CD4-positive, alpha-beta T cell (primary cell): Measurements from ENCODE around the gene PHTF2. TPM values are rescaled to one million over a fixed set of nuclear protein-coding genes. Genes with fewer than 3 reads are reported as not detected.
A peak's percentile ranks its signal among the peaks of the same experiment; 100 is the strongest.

Experiments
- ATAC-seq: fragments of 200-7000 bp; cut with Tn5 transposase; one replicate; pipeline ENCODE4 v1.10.0; 2022; ENCODE audit warnings: mild to moderate bottlenecking; ENCODE audit not compliant: poor library complexity
- CTCF ChIA-PET: fragments of 350-600 bp; sonication (Branson Sonifier 250); formaldehyde crosslinking; loops from one replicate; lab custom pipeline; 2021; ENCODE audit warnings: antibody characterized with exemption, inconsistent platforms; lab: Charles Lee
- POLR2A ChIA-PET: fragments of 350-600 bp; sonication (Branson Sonifier 250); formaldehyde crosslinking; loops from one replicate; lab custom pipeline; 2021; ENCODE audit warnings: antibody characterized with exemption, inconsistent platforms; lab: Charles Lee
- DNase-seq, 14 experiments: peaks; one replicate each; pipeline ENCODE4 v3.0.0-alpha.2; 2013 to 2020; ENCODE audit warnings: mixed read lengths in 2 of 14
- H3K27ac ChIP-seq, 2 donors: one replicate each; pipeline versions ENCODE4 v1.5.1 to v1.7.0; 2013; ENCODE audit warnings: low read length in 2 of 2, low read depth in 1 of 2, mild to moderate bottlenecking in 1 of 2
- H3K27me3 ChIP-seq, 2 experiments: 1 replicate in 1 of 2; 2 replicates in 1 of 2; pipeline versions ENCODE4 v1.6.1 to v1.7.0; 2013; ENCODE audit warnings: low read length in 2 of 2, control low read depth in 1 of 2, mild to moderate bottlenecking in 1 of 2, moderate library complexity in 1 of 2; ENCODE audit not compliant: insufficient read depth in 2 of 2, control insufficient read depth in 1 of 2
- H3K36me3 ChIP-seq: one replicate; pipeline ENCODE4 v1.6.1; 2013; ENCODE audit warnings: low read length, control low read depth; ENCODE audit not compliant: insufficient read depth
- H3K4me1 ChIP-seq: one replicate; pipeline ENCODE4 v1.6.1; 2013; ENCODE audit warnings: low read length, control low read depth; ENCODE audit not compliant: insufficient read depth
- H3K4me3 ChIP-seq: one replicate; pipeline ENCODE4 v1.5.1; 2013; ENCODE audit warnings: mild to moderate bottlenecking, low read length, moderate library complexity
- H3K9me3 ChIP-seq, 2 experiments: 1 replicate in 1 of 2; 2 replicates in 1 of 2; pipeline versions ENCODE4 v1.6.1 to v1.7.0; 2013; ENCODE audit warnings: low read length in 2 of 2, mild to moderate bottlenecking in 2 of 2, control low read depth in 1 of 2, moderate library complexity in 1 of 2; ENCODE audit not compliant: control insufficient read depth in 1 of 2, insufficient read depth in 1 of 2
- H3K27ac Mint-ChIP-seq: one replicate; pipeline ENCODE4 v1.8.0; 2020; ENCODE audit warnings: mixed read lengths
- H3K27me3 Mint-ChIP-seq: one replicate; pipeline ENCODE4 v1.8.0; 2021; ENCODE audit warnings: mixed read lengths
- H3K36me3 Mint-ChIP-seq: one replicate; pipeline ENCODE4 v1.8.0; 2021; ENCODE audit warnings: low read depth, mixed read lengths
- H3K4me1 Mint-ChIP-seq: one replicate; pipeline ENCODE4 v1.8.0; 2021; ENCODE audit warnings: low read depth, mixed read lengths
- H3K4me3 Mint-ChIP-seq: one replicate; pipeline ENCODE4 v1.8.0; 2020; ENCODE audit warnings: mild to moderate bottlenecking, mixed read lengths
- H3K9me3 Mint-ChIP-seq: one replicate; pipeline ENCODE4 v1.8.0; 2020; ENCODE audit warnings: mixed read lengths
- CTCF ChIP-seq: fragments of 200-600 bp; IDR thresholded peaks from one replicate; pipeline ENCODE4 v1.8.0; 2022; ENCODE audit warnings: antibody characterized with exemption, mild to moderate bottlenecking
- intact Hi-C, 2 experiments: fragments of 100-400 bp; cut with DNase I in 1 of 2; cut with micrococcal nuclease in 1 of 2; formaldehyde crosslinking; loops; one replicate each; pipeline versions ENCODE4 v1.15.1 to v1.9.0; 2023 to 2025; cut with DNase I, micrococcal nuclease
- total RNA-seq, 174 experiments: library from RNA in 2 of 174; stranded (reverse) in 2 of 174; gene quantifications; one replicate each; pipeline ENCODE4 v1.2.3 and lab custom pipeline; 2021 to 2026

Gene PHTF2
- total RNA-seq, 2 experiments from 2014 or later: 22.6 to 23.5 TPM

DNA sequence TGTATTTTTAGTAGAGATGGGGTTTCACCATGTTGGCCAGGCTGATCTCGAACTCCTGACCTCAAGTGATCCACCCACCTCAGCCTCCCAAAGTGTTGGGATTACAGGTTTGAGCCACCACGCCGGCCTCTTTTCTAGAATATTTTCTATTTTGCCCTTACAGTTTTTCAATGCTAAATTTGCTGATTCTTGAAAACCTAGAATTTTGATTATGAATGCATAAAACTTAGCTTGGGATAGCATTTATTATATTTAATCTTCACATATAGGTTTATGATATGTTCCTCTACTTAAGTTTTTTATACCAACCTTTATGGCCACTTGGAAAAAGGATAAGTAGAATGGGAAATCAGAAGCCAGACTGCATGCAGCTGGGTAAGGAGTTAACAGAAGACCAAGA, 2.5 kb upstream of the PHTF2 start:
- no peaks in the 10 kb centered on the region for H3K27me3 Mint-ChIP-seq
- DNase-seq (no peak), ATAC-seq (no peak)
- TF ChIP-seq CTCF: no peak
- no peaks in the 10 kb centered on the region for H3K9me3 Mint-ChIP-seq
- peak overlapping the region; percentile 95 for H3K4me3 Mint-ChIP-seq
- H3K9me3 ChIP-seq: no peaks in the 10 kb centered on the region
- peaks cover 5% of the 10 kb centered on the region for H3K36me3 ChIP-seq
- no peak overlapping the region for H3K27ac ChIP-seq
- H3K4me1 ChIP-seq: peaks cover 15% of the 10 kb centered on the region
- POLR2A ChIA-PET: no interaction called here
- H3K4me1 Mint-ChIP-seq: peaks cover 64% of the 10 kb centered on the region
- peak overlapping the region; percentile 87 for H3K27ac Mint-ChIP-seq
- H3K27me3 ChIP-seq: no peaks in the 10 kb centered on the region
- intact Hi-C loops: loop anchor here in 1 of 2 experiments (5.0 to 10.0 kb wide), 4 partner anchors 36 to 259 kb away; partner anchors contain the start of gene PTPN12
- CTCF ChIA-PET: interaction anchor here (1.5 kb wide), 1 partner anchor 145 kb away, joined by 5 read pairs; no protein-coding TSS in a partner anchor
- no peak overlapping the region for H3K4me3 ChIP-seq
- H3K36me3 Mint-ChIP-seq: peaks cover 33% of the 10 kb centered on the region

- H3K27me3 ChIP-seq: no peaks in the 10 kb centered on the region
- ChIA-PET CTCF (no interaction called here), POLR2A (interaction anchor here (1.2 to 2.2 kb wide), 4 partner anchors 19 to 99 kb away, joined by 3 to 9 read pairs (median 6); no protein-coding TSS in a partner anchor)
- intact Hi-C loops: loop anchor here in 1 of 2 experiments (5.0 to 10.0 kb wide), 4 partner anchors 35 to 260 kb away; partner anchors contain the start of gene PTPN12
- TF ChIP-seq CTCF: no peak
- DNase-seq (no peak), ATAC-seq (no peak)
- no peaks in the 10 kb centered on the region for H3K9me3 ChIP-seq
- no peak overlapping the region for H3K27ac ChIP-seq
- Mint-ChIP-seq H3K4me1 (peaks cover 70% of the 10 kb centered on the region), H3K4me3 (peak overlapping the region; percentile 95), H3K27me3 (no peaks in the 10 kb centered on the region), H3K27ac (peak overlapping the region; percentile 87), H3K36me3 (peaks cover 33% of the 10 kb centered on the region), H3K9me3 (no peaks in the 10 kb centered on the region)
- peak overlapping the region; percentile 81 for H3K4me3 ChIP-seq
- H3K4me1 ChIP-seq: peaks cover 18% of the 10 kb centered on the region
- peaks cover 5% of the 10 kb centered on the region for H3K36me3 ChIP-seq
These were observed 1.6 kb upstream of the PHTF2 start for GRCh38 chr7:77796960-77797359.

GRCh38 chr7:77797734-77798393, 709 bp upstream of the PHTF2 start:
- H3K36me3 ChIP-seq: peaks cover 5% of the 10 kb centered on the region
- H3K36me3 Mint-ChIP-seq: peaks cover 33% of the 10 kb centered on the region
- POLR2A ChIA-PET: interaction anchor here (0.9 to 2.2 kb wide), 13 partner anchors 18 to 445 kb away, joined by 3 to 14 read pairs (median 5); partner anchors contain the start of gene RSBN1L
- no peaks in the 10 kb centered on the region for H3K27me3 Mint-ChIP-seq
- TF ChIP-seq CTCF: no peak
- peak overlapping the region; percentile 95 for H3K4me3 Mint-ChIP-seq
- peak overlapping the region; percentile 81 for H3K4me3 ChIP-seq
- DNase-seq: peak in 1 of 14 experiments; percentile 13
- H3K27me3 ChIP-seq: no peaks in the 10 kb centered on the region
- peaks cover 23% of the 10 kb centered on the region for H3K4me1 ChIP-seq
- no peaks in the 10 kb centered on the region for H3K9me3 ChIP-seq
- H3K27ac ChIP-seq: peak overlapping the region; percentile 55 to 76
- CTCF ChIA-PET: interaction anchor here (0.5 to 2.0 kb wide), 14 partner anchors 33 to 222 kb away, joined by 3 to 6 read pairs (median 4); partner anchors contain the start of gene RSBN1L
- no peaks in the 10 kb centered on the region for H3K9me3 Mint-ChIP-seq
- H3K4me1 Mint-ChIP-seq: peaks cover 79% of the 10 kb centered on the region
- peak overlapping the region; percentile 87 for H3K27ac Mint-ChIP-seq
- intact Hi-C loops: loop anchor here (2.0 to 10.0 kb wide), 6 partner anchors 34 to 261 kb away; partner anchors contain the start of genes PTPN12 (in 2 of the 2) and RSBN1L (in 2 of the 2)
- peak; percentile 35 for ATAC-seq
